Lower leg skin (tissue), 4 donors: ENCODE data around the gene FAM234A. TPM values are rescaled to one million over a fixed set of nuclear protein-coding genes. Genes with fewer than 3 reads are reported as not detected.

ENCODE experiments used
- DNase-seq, 2 donors: peaks; one replicate each; pipeline ENCODE4 v3.0.0-alpha.2; 2019; ENCODE audit warnings: low spot score in 2 of 2
- H3K4me3 ChIP-seq: fragments of 200-600 bp; sonication (generic); 2 replicates; pipeline ENCODE4 v1.5.1; 2017; ENCODE audit warnings: mild to moderate bottlenecking, low read depth; ENCODE audit not compliant: poor library complexity, severe bottlenecking
- POLR2A ChIP-seq, 2 donors: fragments of 450-650 bp; IDR thresholded peaks; one replicate each; pipeline ENCODE4 v1.6.1; 2016 to 2017; ENCODE audit warnings: antibody characterized with exemption in 2 of 2, mild to moderate bottlenecking in 1 of 2, moderate library complexity in 1 of 2
- WGBS, 2 donors: methylation state at CpG; one replicate each; pipeline ENCODE4 v1.1.5; 2018; 5-methylcytosine and 5-hydroxymethylcytosine counted together
- intact Hi-C: fragments of 100-400 bp; cut with DNase I; formaldehyde crosslinking; loops from one replicate; pipeline ENCODE4 v1.15.0; 2023; ENCODE audit warnings: low total_unique reads
- total RNA-seq, 4 donors: library from RNA; depleted of rRNA; stranded (reverse); fragments of >200 nt; gene quantifications; one replicate each; pipeline ENCODE4 v1.1.0, GENCODE V29; 2016
- TF ChIP-seq, protein P1 (sequence below), 3 donors: fragments of 450-650 bp; IDR thresholded peaks; one replicate each; pipeline ENCODE4 v1.5.1; 2016; ENCODE audit warnings: antibody characterized with exemption in 3 of 3, mild to moderate bottlenecking in 3 of 3, moderate library complexity in 2 of 3

FAM234A gene
- total RNA-seq, 4 donors from 2014 or later, result 61.4 to 123 (median 110) TPM

DNA sequence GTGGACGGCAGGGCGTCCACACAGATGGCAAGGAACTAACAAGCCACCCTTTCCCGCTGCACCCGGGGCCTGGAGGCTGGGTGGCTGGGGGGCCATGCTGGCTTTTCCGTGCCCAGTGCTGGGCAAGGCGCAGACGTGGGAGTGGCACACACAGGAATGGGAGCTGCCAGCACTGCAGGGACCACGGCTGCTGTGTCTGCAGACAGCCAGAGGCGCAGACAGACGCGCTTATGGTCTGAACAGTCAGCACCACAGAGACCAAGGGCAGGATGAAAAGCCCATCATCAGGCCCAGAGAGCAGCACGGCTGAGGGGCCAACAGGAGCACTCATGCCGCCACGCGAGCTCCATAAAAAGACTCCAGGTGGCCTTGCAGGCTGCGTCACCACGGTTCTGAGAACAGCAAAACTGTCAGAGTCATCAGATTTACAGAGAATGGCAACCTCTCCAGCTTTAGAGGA lies 72.3 kb downstream of the FAM234A start:
- TF ChIP-seq POLR2A (IDR thresholded peaks at IDR 0.05), result no peak
- TF ChIP-seq, protein P1, sequence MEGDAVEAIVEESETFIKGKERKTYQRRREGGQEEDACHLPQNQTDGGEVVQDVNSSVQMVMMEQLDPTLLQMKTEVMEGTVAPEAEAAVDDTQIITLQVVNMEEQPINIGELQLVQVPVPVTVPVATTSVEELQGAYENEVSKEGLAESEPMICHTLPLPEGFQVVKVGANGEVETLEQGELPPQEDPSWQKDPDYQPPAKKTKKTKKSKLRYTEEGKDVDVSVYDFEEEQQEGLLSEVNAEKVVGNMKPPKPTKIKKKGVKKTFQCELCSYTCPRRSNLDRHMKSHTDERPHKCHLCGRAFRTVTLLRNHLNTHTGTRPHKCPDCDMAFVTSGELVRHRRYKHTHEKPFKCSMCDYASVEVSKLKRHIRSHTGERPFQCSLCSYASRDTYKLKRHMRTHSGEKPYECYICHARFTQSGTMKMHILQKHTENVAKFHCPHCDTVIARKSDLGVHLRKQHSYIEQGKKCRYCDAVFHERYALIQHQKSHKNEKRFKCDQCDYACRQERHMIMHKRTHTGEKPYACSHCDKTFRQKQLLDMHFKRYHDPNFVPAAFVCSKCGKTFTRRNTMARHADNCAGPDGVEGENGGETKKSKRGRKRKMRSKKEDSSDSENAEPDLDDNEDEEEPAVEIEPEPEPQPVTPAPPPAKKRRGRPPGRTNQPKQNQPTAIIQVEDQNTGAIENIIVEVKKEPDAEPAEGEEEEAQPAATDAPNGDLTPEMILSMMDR (IDR thresholded peaks at IDR 0.05), result no peak

DNA sequence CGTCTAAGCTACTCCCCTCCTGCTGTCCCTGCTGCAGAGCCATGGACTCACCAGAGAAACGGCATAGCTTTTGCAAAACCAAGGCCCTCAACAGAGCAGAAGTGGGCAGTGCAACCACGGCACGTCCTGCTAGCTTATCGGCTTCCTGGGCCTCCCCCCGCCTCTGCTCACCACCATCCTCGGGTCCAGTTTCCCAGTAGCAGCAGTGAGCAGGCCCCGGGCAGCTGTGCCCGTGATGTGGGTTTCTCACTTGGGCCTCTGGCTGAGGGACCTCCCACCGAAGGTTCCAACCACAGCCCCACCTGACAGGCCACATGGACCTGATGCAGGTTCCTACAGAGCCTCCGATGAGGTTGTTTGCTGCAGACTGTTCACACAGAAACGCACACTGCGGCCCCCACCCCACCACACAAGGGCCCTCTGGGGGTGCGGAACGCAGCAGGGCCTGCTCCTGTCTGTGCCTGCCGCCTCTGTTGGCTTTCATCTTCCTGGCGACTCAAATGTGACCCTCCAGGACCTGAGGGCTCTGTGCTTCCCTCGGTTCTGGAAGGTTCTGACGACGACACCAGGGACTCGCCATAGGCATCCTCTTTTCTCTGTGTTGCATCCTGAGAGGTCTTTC lies 73.2 kb downstream of the FAM234A start:
- TF ChIP-seq, protein P1 (IDR thresholded peaks at IDR 0.05), result no peak
- no peak for TF ChIP-seq POLR2A (IDR thresholded peaks at IDR 0.05)
- intact Hi-C loops, result no loop called here
- no peak for DNase-seq
- 90 to 94% methylated on average over 21 of the region's 21 CpGs for WGBS, 2 donors
- no peak overlapping the region for H3K4me3 ChIP-seq

More for the DNA sequence above, 72.3 kb downstream of the FAM234A start:
- WGBS, 2 donors, result 66 to 77% methylated on average over 17 of the region's 17 CpGs
- intact Hi-C loops, result no loop called here
- no peak for DNase-seq
- no peak overlapping the region for H3K4me3 ChIP-seq

- no peak overlapping the region for H3K4me3 ChIP-seq
- intact Hi-C loops, result no loop called here
- whole genome bisulfite sequencing, 2 donors, result 78 to 85% methylated on average over 7 of the region's 7 CpGs
- no peak for DNase-seq
- TF ChIP-seq, protein P1 (IDR thresholded peaks at IDR 0.05), result no peak
- TF ChIP-seq POLR2A (IDR thresholded peaks at IDR 0.05), result no peak
These were observed 74.9 kb downstream of the FAM234A start for GRCh38 chr16:309476-309875.

DNA sequence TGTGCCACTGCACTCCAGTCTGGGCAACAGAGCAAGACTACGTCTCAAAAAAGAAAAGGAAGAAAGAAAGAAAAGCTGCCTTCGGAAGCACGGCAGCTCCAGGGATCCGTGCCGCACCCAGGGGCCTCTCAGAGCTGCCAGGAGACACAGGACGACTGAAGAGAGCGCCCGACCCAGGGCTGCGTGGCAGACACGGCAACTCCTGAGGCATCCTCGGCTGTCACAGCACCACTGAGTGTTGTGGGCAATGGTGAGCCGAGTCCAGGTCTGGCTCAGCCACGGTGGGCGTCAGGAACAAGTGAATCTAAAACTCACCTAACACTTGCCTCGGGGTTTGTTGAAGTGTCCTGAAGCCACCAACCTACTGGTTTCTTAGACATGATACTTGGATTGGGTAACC lies 77.1 kb downstream of the FAM234A start:
- TF ChIP-seq, protein P1 (IDR thresholded peaks at IDR 0.05), result no peak
- TF ChIP-seq POLR2A (IDR thresholded peaks at IDR 0.05), result no peak
- DNase-seq, result no peak
- H3K4me3 ChIP-seq, result no peak overlapping the region
- intact Hi-C loops, result no loop called here
- 94 to 97% methylated on average over 15 of the region's 15 CpGs for WGBS, 2 donors

- H3K4me3 ChIP-seq, result no peak overlapping the region
- intact Hi-C loops, result no loop called here
- no peak for DNase-seq
- TF ChIP-seq POLR2A (IDR thresholded peaks at IDR 0.05), result no peak
- TF ChIP-seq, protein P1 (IDR thresholded peaks at IDR 0.05), result no peak
- WGBS, 2 donors, result 90 to 95% methylated on average over 10 to 16 of the region's 16 CpGs
These were observed 79.7 kb downstream of the FAM234A start for GRCh38 chr16:314351-314750.
